Measurements from ENCODE around the gene CCDC40. TPM values are rescaled to one million over a fixed set of nuclear protein-coding genes. Genes with fewer than 3 reads are reported as not detected.

CCDC40 gene
- total and polyA plus RNA-seq, 2 of the 13 experiments (the other 11 are each of a cell fraction or from before 2014, with no cell fraction given): 4.1 to 5.5 TPM

GRCh38 chr17:80036715-80037477, 454 bp downstream of the CCDC40 start (continued):
- 0 out of 2 replicates have a peak, but pooled peaks have one; percentile 15 for TF ChIP-seq ZC3H13 (CRISPR knock-in tag; IDR thresholded peaks at IDR 0.05)
- peak; percentile 53; the same call in 1 of the 2 replicates for TF ChIP-seq ZNF761 (CRISPR knock-in tag; conservative IDR thresholded peaks at IDR 0.05)
- 0 out of 2 replicates have a peak, but pooled peaks have one; percentile 28 for TF ChIP-seq BRD4 (CRISPR knock-in tag; IDR thresholded peaks at IDR 0.05)
- no peak; the same call in none of the 2 replicates for TF ChIP-seq YEATS4 (CRISPR knock-in tag; IDR thresholded peaks at IDR 0.05; ENCODE audit: borderline replicate concordance)
- no peak for TF ChIP-seq ZNF496 (CRISPR knock-in tag; IDR thresholded peaks at IDR 0.05; ENCODE audit: insufficient replicate concordance)
- TF ChIP-seq RFX1 (IDR thresholded peaks at IDR 0.05): peak; percentile 73
- TF ChIP-seq JUND (CRISPR knock-in tag; IDR thresholded peaks at IDR 0.05): 0 out of 2 replicates have a peak, but pooled peaks have one; percentile 3
- 0 out of 2 replicates have a peak, but pooled peaks have one; percentile 6 for TF ChIP-seq ZNF263 (CRISPR knock-in tag; IDR thresholded peaks at IDR 0.05)
- TF ChIP-seq SSRP1 (CRISPR knock-in tag; IDR thresholded peaks at IDR 0.05): no peak
- TF ChIP-seq, protein P1, sequence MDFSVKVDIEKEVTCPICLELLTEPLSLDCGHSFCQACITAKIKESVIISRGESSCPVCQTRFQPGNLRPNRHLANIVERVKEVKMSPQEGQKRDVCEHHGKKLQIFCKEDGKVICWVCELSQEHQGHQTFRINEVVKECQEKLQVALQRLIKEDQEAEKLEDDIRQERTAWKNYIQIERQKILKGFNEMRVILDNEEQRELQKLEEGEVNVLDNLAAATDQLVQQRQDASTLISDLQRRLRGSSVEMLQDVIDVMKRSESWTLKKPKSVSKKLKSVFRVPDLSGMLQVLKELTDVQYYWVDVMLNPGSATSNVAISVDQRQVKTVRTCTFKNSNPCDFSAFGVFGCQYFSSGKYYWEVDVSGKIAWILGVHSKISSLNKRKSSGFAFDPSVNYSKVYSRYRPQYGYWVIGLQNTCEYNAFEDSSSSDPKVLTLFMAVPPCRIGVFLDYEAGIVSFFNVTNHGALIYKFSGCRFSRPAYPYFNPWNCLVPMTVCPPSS (IDR thresholded peaks at IDR 0.05): no peak
- TF ChIP-seq FOXP1 (IDR thresholded peaks at IDR 0.05): no peak
- no peak for TF ChIP-seq FOXP1 (CRISPR knock-in tag; IDR thresholded peaks at IDR 0.05)
- TF ChIP-seq ZNF598 (CRISPR knock-in tag; IDR thresholded peaks at IDR 0.05; ENCODE audit: borderline replicate concordance): 0 out of 2 replicates have a peak, but pooled peaks have one; percentile 25
- peak; percentile 87; the same call in 1 of the 2 replicates for TF ChIP-seq NAIF1 (CRISPR knock-in tag; IDR thresholded peaks at IDR 0.05; ENCODE audit: borderline replicate concordance)
- TF ChIP-seq SRSF9 (IDR thresholded peaks at IDR 0.05; ENCODE audit: borderline replicate concordance, insufficient read depth, low read depth, low read length, poor library complexity, severe bottlenecking): no peak
- TF ChIP-seq HMG20A (CRISPR knock-in tag; IDR thresholded peaks at IDR 0.05; ENCODE audit: borderline replicate concordance): no peak
- 0 out of 2 replicates have a peak, but pooled peaks have one; percentile 11 for TF ChIP-seq IRF9 (CRISPR knock-in tag; IDR thresholded peaks at IDR 0.05; ENCODE audit: borderline replicate concordance)
- 0 out of 2 replicates have a peak, but pooled peaks have one; percentile 3 for TF ChIP-seq NR1H2 (CRISPR knock-in tag; IDR thresholded peaks at IDR 0.05; ENCODE audit: borderline replicate concordance, low read depth)
- no peak for TF ChIP-seq ZNF326 (CRISPR knock-in tag; IDR thresholded peaks at IDR 0.05; ENCODE audit: borderline replicate concordance)
- TF ChIP-seq ZNF121 (CRISPR knock-in tag; IDR thresholded peaks at IDR 0.05): no peak
- TF ChIP-seq SIN3B (IDR thresholded peaks at IDR 0.05; ENCODE audit: low read length): no peak
- TF ChIP-seq, protein P2, sequence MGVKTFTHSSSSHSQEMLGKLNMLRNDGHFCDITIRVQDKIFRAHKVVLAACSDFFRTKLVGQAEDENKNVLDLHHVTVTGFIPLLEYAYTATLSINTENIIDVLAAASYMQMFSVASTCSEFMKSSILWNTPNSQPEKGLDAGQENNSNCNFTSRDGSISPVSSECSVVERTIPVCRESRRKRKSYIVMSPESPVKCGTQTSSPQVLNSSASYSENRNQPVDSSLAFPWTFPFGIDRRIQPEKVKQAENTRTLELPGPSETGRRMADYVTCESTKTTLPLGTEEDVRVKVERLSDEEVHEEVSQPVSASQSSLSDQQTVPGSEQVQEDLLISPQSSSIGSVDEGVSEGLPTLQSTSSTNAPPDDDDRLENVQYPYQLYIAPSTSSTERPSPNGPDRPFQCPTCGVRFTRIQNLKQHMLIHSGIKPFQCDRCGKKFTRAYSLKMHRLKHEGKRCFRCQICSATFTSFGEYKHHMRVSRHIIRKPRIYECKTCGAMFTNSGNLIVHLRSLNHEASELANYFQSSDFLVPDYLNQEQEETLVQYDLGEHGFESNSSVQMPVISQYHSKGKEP (CRISPR knock-in tag; IDR thresholded peaks at IDR 0.05): no peak
- peak in 1 of 2 experiments; percentile 49; a peak in 1 of 4 replicates for TF ChIP-seq POLR2A (IDR thresholded peaks at IDR 0.05; ENCODE audit: insufficient read depth in 1 of 2, low read depth in 2 of 2, low read length in 2 of 2)
- no peak for TF ChIP-seq ZNF10 (CRISPR knock-in tag; IDR thresholded peaks at IDR 0.05; ENCODE audit: borderline replicate concordance, low read depth)
- TF ChIP-seq GATAD1 (CRISPR knock-in tag; IDR thresholded peaks at IDR 0.05): no peak
- TF ChIP-seq TP53 (CRISPR knock-in tag; conservative IDR thresholded peaks at IDR 0.05): no peak
